Loucy (cell line): ENCODE measurements around the gene CROCC2.

Source experiments
- H2AFZ ChIP-seq: fragments of 200-600 bp; sonication (generic); 2 replicates; pipeline ENCODE4 v1.6.0; 2016; ENCODE audit warnings: antibody characterized with exemption, mild to moderate bottlenecking, low read length, moderate library complexity
- H3F3A ChIP-seq: fragments of 200-600 bp; 2 replicates; pipeline ENCODE4 v1.6.0; 2016; ENCODE audit warnings: antibody characterized with exemption, low read depth, mild to moderate bottlenecking
- H3K27me3 ChIP-seq: fragments of 200-600 bp; sonication (generic); 2 replicates; pipeline ENCODE4 v1.6.1; 2014; ENCODE audit warnings: low read length, mild to moderate bottlenecking; ENCODE audit not compliant: insufficient read depth, poor library complexity, severe bottlenecking
- H3K36me3 ChIP-seq: fragments of 200-600 bp; sonication (generic); 2 replicates; pipeline ENCODE4 v1.6.1; 2016; ENCODE audit warnings: low read length; ENCODE audit not compliant: insufficient read depth
- H3K4me1 ChIP-seq: fragments of 200-600 bp; sonication (generic); 2 replicates; pipeline ENCODE4 v1.5.1; 2014; ENCODE audit warnings: low read length, mild to moderate bottlenecking; ENCODE audit not compliant: insufficient read depth, poor library complexity, severe bottlenecking
- H3K4me2 ChIP-seq: fragments of 200-600 bp; sonication (generic); 2 replicates; pipeline ENCODE4 v1.6.0; 2014; ENCODE audit warnings: antibody characterized with exemption, low read length, low read depth, mild to moderate bottlenecking; ENCODE audit not compliant: poor library complexity, severe bottlenecking
- H3K4me3 ChIP-seq: fragments of 200-600 bp; sonication (generic); 2 replicates; pipeline ENCODE4 v1.5.1; 2014; ENCODE audit warnings: low read length, mild to moderate bottlenecking, mixed read lengths; ENCODE audit not compliant: poor library complexity, severe bottlenecking
- H3K79me2 ChIP-seq: fragments of 200-600 bp; sonication (generic); 2 replicates; pipeline ENCODE4 v1.6.1; 2014; ENCODE audit warnings: low read length; ENCODE audit not compliant: insufficient read depth
- H3K9ac ChIP-seq: fragments of 200-600 bp; sonication (generic); 2 replicates; pipeline ENCODE4 v1.6.0; 2014; ENCODE audit warnings: mild to moderate bottlenecking, low read depth, low read length, moderate library complexity; ENCODE audit not compliant: poor library complexity, severe bottlenecking
- H3K9me2 ChIP-seq: fragments of 200-600 bp; sonication (generic); replicated peaks from 2 replicates; pipeline ENCODE4 v1.6.1; 2016; ENCODE audit warnings: low read depth, low read length, mixed read lengths
- H3K9me3 ChIP-seq: fragments of 200-600 bp; sonication (generic); 2 replicates; pipeline ENCODE4 v1.6.1; 2014; ENCODE audit warnings: mild to moderate bottlenecking, antibody characterized with exemption, low read length, low read depth; ENCODE audit not compliant: insufficient read depth
- H4K20me1 ChIP-seq: fragments of 200-600 bp; sonication (generic); 2 replicates; pipeline ENCODE4 v1.6.0; 2014; ENCODE audit warnings: antibody characterized with exemption, low read length, mild to moderate bottlenecking; ENCODE audit not compliant: insufficient read depth, poor library complexity, severe bottlenecking
- CTCF ChIP-seq: fragments of 200-600 bp; sonication (generic); conservative IDR thresholded peaks from 2 replicates; pipeline ENCODE4 v1.5.1; 2014; ENCODE audit warnings: mild to moderate bottlenecking, antibody characterized with exemption, low read length
- EZH2phosphoT487 ChIP-seq: fragments of 200-600 bp; IDR thresholded peaks from 2 replicates; pipeline ENCODE4 v1.6.1; 2018; ENCODE audit warnings: antibody characterized with exemption, mild to moderate bottlenecking, moderate library complexity, borderline replicate concordance

CROCC2 gene

GRCh38 chr2:240906141-240906910 lies at the start of gene CROCC2:
CROCC2 (plus strand) TSS chr2:240906336; CDS start chr2:240906514, 178 bp downstream.
- no peak for TF ChIP-seq CTCF
- no peak for TF ChIP-seq EZH2phosphoT487
- Histone ChIP-seq H3F3A (no peaks in the 10 kb centered on the region), H3K9me2 (no peaks in the 10 kb centered on the region), H4K20me1 (no peaks in the 10 kb centered on the region), H3K9me3 (no peaks in the 10 kb centered on the region; the same call in 1 of the 2 replicates), H3K27me3 (no peaks in the 10 kb centered on the region), H3K4me2 (no peak within 1 kb of the TSS), H3K79me2 (no peaks in the 10 kb centered on the region), H2AFZ (no peak within 1 kb of the TSS), H3K4me3 (no peak within 1 kb of the TSS), H3K4me1 (no peaks in the 10 kb centered on the region), H3K36me3 (no peaks in the 10 kb centered on the region), H3K9ac (no peak within 1 kb of the TSS)

GRCh38 chr2:240857039-240858008 lies 48.8 kb upstream of the CROCC2 start:
- no peak overlapping the region for H3K4me2 ChIP-seq
- H3K9me3 ChIP-seq = peaks cover 11% of the 10 kb centered on the region; the same call in 1 of the 2 replicates
- no peak overlapping the region for H3K4me3 ChIP-seq
- H3K9ac ChIP-seq = no peak overlapping the region
- no peaks in the 10 kb centered on the region for H3K27me3 ChIP-seq
- H3K36me3 ChIP-seq = no peaks in the 10 kb centered on the region
- H3K79me2 ChIP-seq = no peaks in the 10 kb centered on the region
- H2AFZ ChIP-seq = no peak overlapping the region
- no peaks in the 10 kb centered on the region for H3K4me1 ChIP-seq
- H3F3A ChIP-seq = no peaks in the 10 kb centered on the region
- no peak for TF ChIP-seq EZH2phosphoT487
- TF ChIP-seq CTCF = no peak
- no peaks in the 10 kb centered on the region for H4K20me1 ChIP-seq
- no peaks in the 10 kb centered on the region for H3K9me2 ChIP-seq

- no peaks in the 10 kb centered on the region for H3K36me3 ChIP-seq
- no peak overlapping the region for H3K9ac ChIP-seq
- H3K27me3 ChIP-seq = no peaks in the 10 kb centered on the region
- no peak for TF ChIP-seq EZH2phosphoT487
- no peak for TF ChIP-seq CTCF
- H3K4me2 ChIP-seq = no peak overlapping the region
- H3K9me3 ChIP-seq = peaks cover 11% of the 10 kb centered on the region; the same call in 1 of the 2 replicates
- H3K79me2 ChIP-seq = no peaks in the 10 kb centered on the region
- H3K9me2 ChIP-seq = no peaks in the 10 kb centered on the region
- H3K4me3 ChIP-seq = no peak overlapping the region
- H4K20me1 ChIP-seq = no peaks in the 10 kb centered on the region
- H3K4me1 ChIP-seq = no peaks in the 10 kb centered on the region
- H3F3A ChIP-seq = no peaks in the 10 kb centered on the region
- no peak overlapping the region for H2AFZ ChIP-seq
These were observed 47.8 kb upstream of the CROCC2 start for GRCh38 chr2:240858321-240858720.
